ENCODE results near the gene STAT5B. TPM values are rescaled to one million over a fixed set of nuclear protein-coding genes. Genes with fewer than 3 reads are reported as not detected.

The STAT5B gene
- total RNA-seq, 1 donor from 2014 or later = 64.0 TPM

GRCh38 chr17:42285346-42286050 is 9.3 kb upstream of the STAT5B start:
- DNase-seq (ENCODE audit: low spot score) = peak; percentile 37

- peak; percentile 29 for DNase-seq (ENCODE audit: low spot score)
Measured at GRCh38 chr17:42284566-42284965, 8.4 kb upstream of the STAT5B start.

DNA sequence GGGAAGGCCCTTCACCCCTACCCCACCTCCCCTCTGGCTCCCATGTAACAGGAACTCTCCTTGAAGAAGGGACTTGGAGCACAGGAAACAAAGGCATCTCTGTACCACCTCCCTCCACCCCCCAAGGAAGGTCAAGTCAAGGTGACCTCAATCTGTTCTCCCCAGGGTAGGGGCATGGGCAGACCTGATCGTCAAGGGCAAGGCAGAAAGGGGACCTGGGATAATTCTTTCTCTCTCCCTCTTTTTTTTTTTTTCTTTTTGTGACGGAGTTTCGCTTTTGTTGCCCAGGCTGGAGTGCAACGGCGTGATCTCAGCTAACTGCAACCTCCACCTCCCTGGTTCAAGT is 7.8 kb upstream of the STAT5B start:
- DNase-seq (ENCODE audit: low spot score) = peak; percentile 35

DNA sequence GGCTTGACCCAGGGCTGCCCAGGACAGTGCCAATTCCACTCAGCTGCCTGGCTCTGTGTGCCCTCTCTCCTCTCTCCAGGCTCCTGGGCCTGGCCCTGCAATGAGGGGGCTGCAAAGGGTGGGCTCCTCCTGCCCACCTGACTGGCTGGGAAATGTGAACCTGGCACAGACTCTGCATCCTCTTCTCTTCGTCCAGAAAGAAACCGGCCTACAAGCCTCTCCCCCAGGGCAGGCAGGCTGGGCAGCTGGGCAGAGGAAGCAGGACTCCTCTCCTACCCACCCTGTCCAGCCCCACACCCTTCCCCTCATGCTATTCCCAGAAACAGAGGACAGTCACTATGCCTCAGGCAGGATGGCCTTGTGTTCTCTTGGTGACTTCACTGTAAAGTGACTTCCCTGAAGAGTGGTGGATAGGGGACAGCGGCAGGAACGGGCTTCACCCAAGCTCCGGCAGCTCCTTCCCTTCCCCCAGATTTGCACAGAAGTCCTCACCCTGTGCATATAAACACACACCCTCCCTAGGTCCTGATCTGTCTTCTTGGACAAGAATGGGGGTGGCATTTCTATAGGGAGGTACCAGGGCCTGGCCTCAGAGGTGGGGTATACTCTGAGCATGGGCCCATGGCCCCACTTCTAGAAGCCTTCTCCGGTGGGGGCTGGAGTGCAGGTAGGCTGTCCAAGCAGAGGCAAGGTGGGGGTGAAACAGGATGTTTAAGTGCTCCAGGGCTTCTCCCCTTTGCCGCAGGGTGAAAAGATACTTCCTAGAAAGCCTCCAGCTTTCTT is 7.2 kb upstream of the STAT5B start:
- peak; percentile 37 for DNase-seq (ENCODE audit: low spot score)

GRCh38 chr17:42282478-42283080 is 6.4 kb upstream of the STAT5B start:
- peak; percentile 19 for DNase-seq (ENCODE audit: low spot score)

DNA sequence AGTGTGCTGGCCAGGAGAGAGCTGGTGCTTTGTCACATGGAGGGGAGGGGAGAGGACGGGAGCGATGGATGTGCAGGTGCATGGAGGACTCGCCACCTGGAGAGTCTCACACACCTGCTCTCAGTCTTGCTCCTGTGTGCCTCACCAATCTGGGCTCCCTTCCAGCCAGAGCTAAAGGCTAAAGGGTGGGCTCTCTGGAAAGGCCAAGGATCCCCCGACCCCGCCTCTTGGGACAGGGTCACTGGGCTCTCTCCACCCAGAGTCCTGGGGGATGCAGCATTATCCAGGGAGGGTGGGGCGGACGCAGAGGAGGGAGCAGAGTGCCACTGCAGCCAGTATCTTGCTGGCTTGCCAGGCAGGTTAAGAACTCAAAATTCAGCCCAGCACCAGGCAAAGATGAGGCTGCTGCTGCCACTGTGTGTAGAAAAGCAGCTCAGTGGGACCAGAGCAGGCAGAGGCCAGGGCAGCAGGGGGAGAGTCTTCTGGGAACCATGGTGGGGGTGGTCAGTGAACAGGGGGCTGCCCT is 5.4 kb upstream of the STAT5B start:
- DNase-seq (ENCODE audit: low spot score) = peak; percentile 40

DNA sequence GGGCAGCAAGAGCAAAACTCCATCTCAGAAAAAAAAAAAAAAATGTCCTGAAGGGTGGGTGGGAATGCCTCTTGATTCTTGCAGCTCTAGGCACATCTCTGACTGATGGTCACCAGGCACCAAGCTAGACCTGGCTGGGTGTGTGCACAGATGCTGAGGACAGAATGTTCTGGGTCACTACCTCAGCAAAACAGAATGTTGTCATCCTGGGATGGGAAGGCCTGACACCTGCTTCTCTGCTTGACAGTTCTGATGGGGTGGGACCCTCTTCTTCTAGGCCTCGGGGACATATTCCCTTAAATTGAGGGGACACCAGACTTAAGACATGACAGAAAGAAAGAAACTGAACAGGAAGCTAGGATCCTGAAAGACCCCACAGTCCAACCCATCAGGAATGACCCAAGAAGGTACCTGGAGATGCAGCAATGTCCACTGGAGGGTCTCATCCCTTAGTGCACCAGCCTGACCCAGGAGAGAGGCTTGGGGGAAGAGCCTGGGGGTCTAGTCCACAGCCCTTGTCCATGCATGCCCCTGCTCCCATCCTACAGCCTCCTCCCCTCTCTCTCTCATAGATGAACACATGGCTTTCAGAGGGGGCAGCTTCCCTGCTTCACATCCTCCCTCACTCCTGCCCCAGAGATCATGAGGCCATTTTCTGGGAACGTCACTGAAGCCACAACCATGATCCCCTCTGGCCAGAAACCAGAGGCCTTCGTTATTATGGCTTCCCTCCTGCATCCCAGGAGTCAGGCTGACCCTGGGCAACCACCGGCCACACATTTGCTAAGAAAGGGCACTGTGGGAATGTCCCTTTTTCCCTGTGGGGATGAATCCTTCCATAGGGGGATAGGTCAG is 3.8 kb upstream of the STAT5B start:
- no peak for DNase-seq (ENCODE audit: low spot score)

- no peak for DNase-seq (ENCODE audit: low spot score)
Measured at GRCh38 chr17:42277342-42277712, 1.1 kb upstream of the STAT5B start.

DNA sequence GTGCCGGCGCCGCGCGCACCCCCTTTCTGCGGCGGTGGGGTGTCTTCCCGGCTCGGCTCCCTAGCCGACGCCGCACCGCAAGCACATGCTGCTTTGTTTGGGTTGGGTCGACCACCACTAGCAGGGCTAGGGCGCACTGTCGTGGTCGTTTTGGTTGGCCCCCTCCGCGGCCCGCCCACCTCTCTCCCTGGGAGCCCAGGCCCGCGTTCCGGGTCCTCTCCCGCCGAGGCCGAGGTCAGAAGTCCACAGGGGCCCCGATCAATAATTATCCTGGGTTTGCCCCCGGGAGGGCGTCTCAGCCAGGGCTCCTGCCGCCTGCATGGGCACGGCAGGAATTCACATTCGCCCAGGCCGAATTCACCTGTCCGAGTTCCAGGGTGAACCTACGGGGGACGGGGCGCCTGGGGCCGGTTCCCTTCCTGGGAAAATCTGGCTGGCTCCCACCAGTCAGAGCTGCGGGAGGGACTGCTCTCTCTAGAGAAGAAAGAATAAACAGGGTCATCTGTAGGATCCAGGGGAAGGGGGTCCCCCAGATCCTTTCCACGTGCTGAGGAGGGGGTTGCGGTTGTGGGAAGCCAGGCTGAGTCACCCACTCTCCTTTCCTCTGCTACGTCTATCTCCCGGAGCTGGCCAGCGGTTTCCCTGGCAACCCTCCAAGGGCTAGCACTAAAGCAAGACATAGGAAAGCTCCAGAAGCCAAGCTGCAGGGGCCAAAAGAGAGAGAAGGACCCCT is 584 bp upstream of the STAT5B start:
- peak; percentile 76 for DNase-seq (ENCODE audit: low spot score)

- DNase-seq (ENCODE audit: low spot score) = no peak
Measured at GRCh38 chr17:42275527-42276358, 448 bp downstream of the STAT5B start.

DNA sequence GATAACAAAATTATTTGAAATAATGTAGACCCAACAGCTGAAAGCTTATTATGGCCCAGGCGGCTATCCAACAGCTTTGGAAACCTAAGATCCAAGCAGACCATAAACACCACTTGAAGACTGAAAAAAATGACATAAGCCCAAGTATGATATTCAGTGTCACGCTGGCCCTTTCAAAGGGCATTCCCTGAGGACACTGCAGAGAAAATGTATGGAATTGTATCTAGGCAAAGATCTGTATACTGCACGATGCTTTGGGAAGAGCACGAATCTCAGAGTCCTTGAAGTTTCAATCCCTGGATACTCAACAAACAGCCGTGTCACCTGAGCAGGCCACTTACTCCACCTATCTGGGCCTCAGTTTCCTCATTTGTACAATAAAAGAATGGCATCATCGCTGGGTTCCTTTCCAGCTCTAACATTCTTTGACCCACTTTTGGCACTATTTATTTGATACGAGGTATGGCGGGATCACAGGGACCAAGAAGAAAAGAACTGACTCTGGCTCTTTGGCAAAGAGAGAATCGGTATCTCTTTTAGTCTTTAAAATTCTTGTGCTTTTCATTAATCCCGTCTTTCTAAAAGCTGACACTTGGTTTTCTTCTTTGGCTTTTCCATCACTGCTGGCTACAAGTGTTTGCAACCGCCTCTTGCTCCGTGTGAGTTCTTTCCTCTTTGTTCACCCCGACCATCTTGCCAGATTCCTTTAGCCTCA is 1.2 kb downstream of the STAT5B start:
- DNase-seq (ENCODE audit: low spot score) = no peak

DNA sequence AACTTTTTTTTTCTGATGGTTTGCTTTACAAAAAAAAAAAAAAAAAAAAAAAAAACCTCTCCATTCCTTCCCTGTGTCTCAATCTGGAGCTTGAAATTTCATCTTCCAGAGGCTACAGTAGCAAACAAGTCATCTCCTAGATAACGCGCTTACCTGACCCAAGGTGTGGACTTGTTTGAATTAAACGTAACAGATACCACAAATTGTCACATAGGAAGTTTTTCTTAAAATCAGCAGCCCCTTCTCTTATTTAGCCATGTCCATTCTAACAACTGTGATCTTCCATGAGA is 2.0 kb downstream of the STAT5B start:
- no peak for DNase-seq (ENCODE audit: low spot score)

DNA sequence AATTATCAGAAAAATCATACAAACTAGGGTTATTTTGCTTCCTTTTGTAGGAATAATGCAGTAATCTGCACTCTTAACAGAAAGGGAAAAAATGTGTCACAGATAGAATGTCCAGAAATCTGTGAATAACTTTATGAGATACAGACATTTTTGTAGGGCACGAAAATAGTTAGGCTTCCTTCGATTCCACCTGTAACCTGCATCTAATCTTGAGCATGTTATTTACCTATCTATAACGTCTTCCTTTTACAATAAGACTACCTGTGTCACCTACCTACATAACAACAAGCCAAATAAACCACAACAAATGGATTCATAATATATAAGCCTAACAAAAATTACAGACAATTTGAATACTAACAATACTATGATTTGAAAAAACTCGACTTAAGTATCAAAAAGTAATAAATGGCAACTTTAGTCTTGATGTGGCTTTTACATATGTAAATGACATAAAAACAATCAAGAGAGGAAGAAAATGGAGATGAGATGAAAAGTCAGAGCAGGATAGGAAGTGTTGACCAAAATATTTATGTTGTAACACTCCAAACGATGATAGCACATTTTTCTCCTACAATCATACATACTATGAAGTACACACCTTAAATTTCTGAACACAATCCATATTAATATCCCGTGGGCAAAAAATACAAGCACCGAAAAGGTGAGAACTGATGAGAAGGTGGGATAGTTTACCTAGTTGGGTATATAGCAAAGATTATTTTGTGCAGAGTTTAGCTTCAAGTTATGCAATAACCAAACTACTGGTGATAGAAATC is 2.5 kb downstream of the STAT5B start:
- DNase-seq (ENCODE audit: low spot score) = no peak

- DNase-seq (ENCODE audit: low spot score) = no peak
Measured at GRCh38 chr17:42272162-42272907, 3.9 kb downstream of the STAT5B start.

- DNase-seq (ENCODE audit: low spot score) = no peak
Measured at GRCh38 chr17:42271779-42272035, 4.5 kb downstream of the STAT5B start.

- no peak for DNase-seq (ENCODE audit: low spot score)
Measured at GRCh38 chr17:42271006-42271778, 5.0 kb downstream of the STAT5B start.

DNA sequence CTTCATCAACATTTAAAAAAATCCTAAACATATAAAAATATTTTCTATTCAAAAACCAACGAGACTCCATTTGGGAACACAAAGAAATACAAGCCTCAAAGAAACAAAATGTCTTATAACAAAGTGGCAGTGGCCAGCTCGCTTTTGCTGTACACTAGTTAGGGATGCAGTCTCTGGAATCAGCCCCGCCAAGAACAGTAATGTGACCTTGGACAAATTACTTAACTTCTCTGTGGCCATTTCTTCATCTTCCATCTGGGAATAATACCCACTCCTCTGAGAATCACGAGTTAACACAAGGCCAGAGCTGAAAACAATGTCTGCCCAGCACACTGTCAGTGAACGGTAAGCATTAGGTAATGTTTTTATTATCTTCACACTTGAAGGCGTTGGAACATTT is 5.6 kb downstream of the STAT5B start:
- DNase-seq (ENCODE audit: low spot score) = no peak

GRCh38 chr17:42270170-42270535 is 6.0 kb downstream of the STAT5B start:
- DNase-seq (ENCODE audit: low spot score) = no peak
